GM19025 (cell line): ENCODE results near the gene GAL3ST2.
"Not testable (repeated sequence)": the region's sequence is repeated elsewhere in the genome, so short reads cannot be mapped to it uniquely, and the experiment has no call there.

ENCODE experiments used
- ATAC-seq: cut with Tn5 transposase; IDR thresholded peaks from one replicate; pipeline ENCODE4 v1.9.1; 2021; ENCODE audit warnings: mild to moderate bottlenecking, low read depth, moderate library complexity; ENCODE audit not compliant: unreplicated experiment

GAL3ST2 gene

GRCh38 chr2:241776336-241777169 lies at the start of gene GAL3ST2:
TSS of gene GAL3ST2 (plus strand) at chr2:241776822. CDS start at chr2:241776956, 134 bp downstream.
- ATAC-seq: no peak

GRCh38 chr2:241728000-241728399 lies 48.6 kb upstream of the GAL3ST2 start:
- no peak for ATAC-seq

- no peak for ATAC-seq
Observed at GRCh38 chr2:241728627-241729026, 48.0 kb upstream of the GAL3ST2 start.

- ATAC-seq: no peak
Observed at GRCh38 chr2:241729868-241730267, 46.8 kb upstream of the GAL3ST2 start.

GRCh38 chr2:241730671-241731293 lies 45.8 kb upstream of the GAL3ST2 start:
- no peak for ATAC-seq

- not testable (repeated sequence) for ATAC-seq
Observed at GRCh38 chr2:241732513-241733186, 44.0 kb upstream of the GAL3ST2 start.

GRCh38 chr2:241733391-241734207 lies 43.0 kb upstream of the GAL3ST2 start:
- ATAC-seq: no peak

- no peak for ATAC-seq
Observed at GRCh38 chr2:241734208-241734466, 42.5 kb upstream of the GAL3ST2 start.

- peak; percentile 76 for ATAC-seq
Observed at GRCh38 chr2:241734467-241735208, 42.0 kb upstream of the GAL3ST2 start, which contains the start of gene D2HGDH. TSS of gene D2HGDH (plus strand) at chr2:241734630. CDS start at chr2:241735225, 595 bp downstream.

- ATAC-seq: no peak
Observed at GRCh38 chr2:241736111-241736510, 40.5 kb upstream of the GAL3ST2 start.

- no peak for ATAC-seq
Observed at GRCh38 chr2:241738040-241738686, 38.5 kb upstream of the GAL3ST2 start.

- ATAC-seq: no peak
Observed at GRCh38 chr2:241739177-241739576, 37.4 kb upstream of the GAL3ST2 start.

GRCh38 chr2:241739651-241740050 lies 37.0 kb upstream of the GAL3ST2 start:
- no peak for ATAC-seq

- ATAC-seq: no peak
Observed at GRCh38 chr2:241741016-241741415, 35.6 kb upstream of the GAL3ST2 start.

GRCh38 chr2:241742320-241742939 lies 34.2 kb upstream of the GAL3ST2 start:
- ATAC-seq: no peak

- not testable (repeated sequence) for ATAC-seq
Observed at GRCh38 chr2:241743008-241743407, 33.6 kb upstream of the GAL3ST2 start.

- ATAC-seq: no peak
Observed at GRCh38 chr2:241743620-241744019, 33.0 kb upstream of the GAL3ST2 start.

GRCh38 chr2:241744028-241744754 lies 32.4 kb upstream of the GAL3ST2 start:
- no peak for ATAC-seq
